DMS114 treated with DMSO at 0.1 percent for 48 hours (cell line): ENCODE data around the gene LRRC63.
A peak's percentile ranks its signal among the peaks of the same experiment; 100 is the strongest.

Experiments
- DNase-seq: peaks from one replicate; lab custom pipeline; 2025; ENCODE audit not compliant: unreplicated experiment; lab: John Stamatoyannopoulos, UW

The LRRC63 gene

GRCh38 chr13:46310066-46310465 is 98.3 kb downstream of the LRRC63 start:
- DNase-seq, result no peak

GRCh38 chr13:46311217-46311616 is 99.5 kb downstream of the LRRC63 start:
- DNase-seq, result no peak

- no peak for DNase-seq
These were observed 101.3 kb downstream of the LRRC63 start for GRCh38 chr13:46313024-46313423.

- DNase-seq, result no peak
These were observed 101.9 kb downstream of the LRRC63 start for GRCh38 chr13:46313432-46314257.

GRCh38 chr13:46314587-46314986 is 102.9 kb downstream of the LRRC63 start:
- DNase-seq, result no peak

- DNase-seq, result no peak
These were observed 103.3 kb downstream of the LRRC63 start for GRCh38 chr13:46315036-46315435.

GRCh38 chr13:46315491-46316075 is 103.9 kb downstream of the LRRC63 start:
- DNase-seq, result no peak

GRCh38 chr13:46317120-46317519 is 105.4 kb downstream of the LRRC63 start:
- no peak for DNase-seq

- DNase-seq, result no peak
These were observed 107.3 kb downstream of the LRRC63 start for GRCh38 chr13:46318986-46319385.

- no peak for DNase-seq
These were observed 108.7 kb downstream of the LRRC63 start for GRCh38 chr13:46320406-46320805.

GRCh38 chr13:46320821-46321220 is 109.1 kb downstream of the LRRC63 start:
- no peak for DNase-seq

GRCh38 chr13:46321494-46322225 is 109.9 kb downstream of the LRRC63 start:
- peak; percentile 8 for DNase-seq

GRCh38 chr13:46324976-46325375 is 113.2 kb downstream of the LRRC63 start:
- no peak for DNase-seq
